Omental fat pad (tissue), 4 donors: ENCODE data around the gene SGMS1. TPM values are rescaled to one million over a fixed set of nuclear protein-coding genes. Genes with fewer than 3 reads are reported as not detected.

Experiments used
- ATAC-seq: fragments of 150-250 bp; one replicate; pipeline ENCODE4 v1.9.1; 2016; ENCODE audit warnings: mild to moderate bottlenecking, moderate library complexity; ENCODE audit not compliant: low FRiP score
- DNase-seq: peaks from one replicate; pipeline ENCODE4 v3.0.0-alpha.2; 2019; ENCODE audit warnings: low spot score
- CTCF ChIP-seq, 3 donors: fragments of 450-650 bp; IDR thresholded peaks; one replicate each; pipeline ENCODE4 v1.5.1; 2016 to 2017; ENCODE audit warnings: antibody characterized with exemption in 3 of 3, mild to moderate bottlenecking in 3 of 3, moderate library complexity in 2 of 3
- total RNA-seq, 4 donors: library from RNA; depleted of rRNA; stranded (reverse); fragments of >200 nt; gene quantifications; one replicate each; pipeline ENCODE4 v1.1.0, GENCODE V29; 2016

The SGMS1 gene
- total RNA-seq, 4 donors from 2014 or later: 82.5 to 136 (median 96.4) TPM

GRCh38 chr10:50420196-50420595, 203.6 kb downstream of the SGMS1 start:
- ATAC-seq (no peak), DNase-seq (no peak)
- no peak for TF ChIP-seq CTCF (IDR thresholded peaks at IDR 0.05)

GRCh38 chr10:50419756-50420155, 204.0 kb downstream of the SGMS1 start:
- DNase-seq (no peak), ATAC-seq (no peak)
- TF ChIP-seq CTCF (IDR thresholded peaks at IDR 0.05): no peak

- no peak for TF ChIP-seq CTCF (IDR thresholded peaks at IDR 0.05)
- DNase-seq (no peak), ATAC-seq (no peak)
These were observed 204.7 kb downstream of the SGMS1 start for GRCh38 chr10:50419091-50419490.

- no peak for TF ChIP-seq CTCF (IDR thresholded peaks at IDR 0.05)
- ATAC-seq: peak; percentile 96
These were observed 205.6 kb downstream of the SGMS1 start for GRCh38 chr10:50417886-50418830.

GRCh38 chr10:50417486-50417885, 206.3 kb downstream of the SGMS1 start:
- no peak for TF ChIP-seq CTCF (IDR thresholded peaks at IDR 0.05)
- DNase-seq (no peak), ATAC-seq (peak; percentile 21)

More at GRCh38 chr10:50417886-50418830, 205.6 kb downstream of the SGMS1 start:
- no peak for DNase-seq

GRCh38 chr10:50416881-50417280, 206.9 kb downstream of the SGMS1 start:
- DNase-seq (no peak), ATAC-seq (no peak)
- TF ChIP-seq CTCF (IDR thresholded peaks at IDR 0.05): no peak
